Trophoblast cell (in vitro differentiated cells and primary cell): ENCODE measurements around the gene EPM2A.

Experiments
- DNase-seq, 2 donors: peaks; one replicate each; pipeline ENCODE4 v3.0.0-alpha.2; 2016
- H2AFZ ChIP-seq: 2 replicates; pipeline ENCODE4 v1.6.1; 2013; ENCODE audit warnings: low read length, moderate library complexity, mild to moderate bottlenecking; ENCODE audit not compliant: insufficient read depth, poor library complexity
- H2AK5ac ChIP-seq: 2 replicates; pipeline ENCODE4 v1.6.1; 2013; ENCODE audit warnings: mild to moderate bottlenecking, low read length
- H2BK120ac ChIP-seq: 2 replicates; pipeline ENCODE4 v1.6.1; 2013; ENCODE audit warnings: low read length, mild to moderate bottlenecking, moderate library complexity; ENCODE audit not compliant: insufficient read depth, poor library complexity
- H2BK12ac ChIP-seq: 2 replicates; pipeline ENCODE4 v1.6.1; 2013; ENCODE audit warnings: mild to moderate bottlenecking, low read length, moderate library complexity
- H2BK5ac ChIP-seq: 2 replicates; pipeline ENCODE4 v1.6.1; 2013; ENCODE audit warnings: low read length, low read depth, moderate library complexity, mild to moderate bottlenecking; ENCODE audit not compliant: poor library complexity
- H3K14ac ChIP-seq: 2 replicates; pipeline ENCODE4 v1.6.1; 2013; ENCODE audit warnings: mild to moderate bottlenecking, low read length
- H3K18ac ChIP-seq: 2 replicates; pipeline ENCODE4 v1.6.1; 2013; ENCODE audit warnings: mild to moderate bottlenecking, low read length
- H3K23ac ChIP-seq: 2 replicates; pipeline ENCODE4 v1.6.1; 2013; ENCODE audit warnings: low read length
- H3K27ac ChIP-seq: 2 replicates; pipeline ENCODE4 v1.5.1; 2013; ENCODE audit warnings: low read depth, mild to moderate bottlenecking, inconsistent platforms, low read length, moderate library complexity
- H3K27me3 ChIP-seq: 2 replicates; pipeline ENCODE4 v1.6.1; 2013; ENCODE audit warnings: inconsistent platforms, mild to moderate bottlenecking, low read length, moderate library complexity; ENCODE audit not compliant: insufficient read depth
- H3K36me3 ChIP-seq, 2 experiments: 1 replicate in 1 of 2; 2 replicates in 1 of 2; pipeline ENCODE4 v1.6.1; 2013; ENCODE audit warnings: low read length in 2 of 2, mild to moderate bottlenecking in 2 of 2, moderate library complexity in 1 of 2; ENCODE audit not compliant: insufficient read depth in 2 of 2, control insufficient read depth in 1 of 2
- H3K4ac ChIP-seq: 2 replicates; pipeline ENCODE4 v1.6.1; 2013; ENCODE audit warnings: low read depth, mild to moderate bottlenecking, low read length, moderate library complexity
- H3K4me1 ChIP-seq, 2 experiments: 1 replicate in 1 of 2; 2 replicates in 1 of 2; pipeline ENCODE4 v1.6.1; 2013; ENCODE audit warnings: low read length in 2 of 2, mild to moderate bottlenecking in 2 of 2, moderate library complexity in 1 of 2; ENCODE audit not compliant: insufficient read depth in 2 of 2, control insufficient read depth in 1 of 2
- H3K4me2 ChIP-seq: 2 replicates; pipeline ENCODE4 v1.6.1; 2013; ENCODE audit warnings: inconsistent platforms, mild to moderate bottlenecking, low read length, moderate library complexity
- H3K4me3 ChIP-seq: 2 replicates; pipeline ENCODE4 v1.5.1; 2013; ENCODE audit warnings: mild to moderate bottlenecking, low read depth, low read length, inconsistent platforms
- H3K79me1 ChIP-seq: one replicate; pipeline ENCODE4 v1.6.1; 2013; ENCODE audit warnings: low read length
- H3K79me2 ChIP-seq: 2 replicates; pipeline ENCODE4 v1.6.1; 2013; ENCODE audit warnings: low read length, mild to moderate bottlenecking; ENCODE audit not compliant: control insufficient read depth, insufficient read depth, poor library complexity
- H3K9ac ChIP-seq: 2 replicates; pipeline ENCODE4 v1.6.1; 2013; ENCODE audit warnings: mild to moderate bottlenecking, low read length
- H3K9me3 ChIP-seq: 2 replicates; pipeline ENCODE4 v1.6.1; 2013; ENCODE audit warnings: low read depth, mild to moderate bottlenecking, control low read depth, inconsistent platforms, low read length; ENCODE audit not compliant: insufficient read depth
- H4K12ac ChIP-seq: 2 replicates; pipeline ENCODE4 v1.6.1; 2013; ENCODE audit warnings: low read depth, mild to moderate bottlenecking, low read length, moderate library complexity
- H4K8ac ChIP-seq: 2 replicates; pipeline ENCODE4 v1.6.1; 2013; ENCODE audit warnings: low read depth, mild to moderate bottlenecking, low read length, moderate library complexity
- H4K91ac ChIP-seq: one replicate; pipeline ENCODE4 v1.6.1; 2013; ENCODE audit warnings: low read depth, mild to moderate bottlenecking, low read length, moderate library complexity
- WGBS: extraction: QIAGEN DNeasy Blood & Tissue Kit; methylation state at CpG from one replicate; pipeline ENCODE4 v1.1.7; 2013; ENCODE audit warnings: missing lambda C conversion rate; ENCODE audit not compliant: insufficient read length, insufficient coverage; ENCODE audit errors: extremely low coverage; 5-methylcytosine and 5-hydroxymethylcytosine counted together

EPM2A gene

DNA sequence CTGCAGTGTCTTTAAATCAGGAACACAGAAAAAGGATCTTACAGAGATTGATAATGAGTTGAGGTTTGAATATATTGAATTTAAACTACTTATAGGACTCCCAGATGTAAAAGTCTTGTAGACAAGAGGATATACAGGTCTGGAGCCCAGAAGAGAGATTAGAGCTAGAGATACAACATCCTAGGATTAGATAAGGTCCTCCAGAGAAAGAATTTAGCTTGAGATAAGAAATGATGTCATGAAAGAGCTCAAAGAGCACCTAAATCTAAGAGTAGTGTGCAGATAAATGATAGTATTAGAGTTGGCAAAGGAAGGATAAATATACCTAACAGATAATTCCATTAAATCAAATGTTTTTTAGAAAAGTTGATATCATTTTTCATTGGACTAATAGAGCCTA, 23.9 kb downstream of the EPM2A start:
- Histone ChIP-seq H3K79me2 (no peaks in the 10 kb centered on the region), H3K27ac (no peak overlapping the region), H3K4me3 (no peak overlapping the region), H3K9me3 (peaks cover 7% of the 10 kb centered on the region), H2BK12ac (no peak overlapping the region), H3K36me3 (no peaks in the 10 kb centered on the region), H2AK5ac (no peak overlapping the region), H4K12ac (no peak overlapping the region), H4K91ac (no peak overlapping the region), H3K14ac (no peak overlapping the region), H2BK120ac (no peak overlapping the region), H3K4ac (no peak overlapping the region), H3K4me1 (no peaks in the 10 kb centered on the region), H3K79me1 (no peaks in the 10 kb centered on the region), H3K9ac (no peak overlapping the region), H3K4me2 (no peak overlapping the region), H3K18ac (no peak overlapping the region), H3K23ac (no peak overlapping the region), H4K8ac (no peak overlapping the region), H3K27me3 (no peaks in the 10 kb centered on the region), H2BK5ac (no peak overlapping the region), H2AFZ (no peak overlapping the region)
- DNase-seq = peak in 1 of 2 donors; percentile 67

- Histone ChIP-seq H4K8ac (no peak overlapping the region), H3K36me3 (no peaks in the 10 kb centered on the region), H3K4me3 (no peak overlapping the region), H3K27ac (no peak overlapping the region), H3K27me3 (no peaks in the 10 kb centered on the region), H2AK5ac (no peak overlapping the region), H2AFZ (no peak overlapping the region), H3K79me1 (no peaks in the 10 kb centered on the region), H3K4me1 (peaks cover 0 to 2% of the 10 kb centered on the region in 2 experiments), H4K91ac (no peak overlapping the region), H2BK5ac (no peak overlapping the region), H3K18ac (no peak overlapping the region), H2BK120ac (no peak overlapping the region), H3K9ac (no peak overlapping the region), H3K23ac (no peak overlapping the region), H3K79me2 (no peaks in the 10 kb centered on the region), H3K14ac (no peak overlapping the region), H4K12ac (no peak overlapping the region), H3K9me3 (peaks cover 4% of the 10 kb centered on the region), H3K4me2 (no peak overlapping the region), H3K4ac (no peak overlapping the region), H2BK12ac (no peak overlapping the region)
- no peak for DNase-seq
- no CpG with 5 or more reads among the region's 5 CpGs for WGBS
Measured at GRCh38 chr6:145707397-145707796, 27.9 kb downstream of the EPM2A start.

DNA sequence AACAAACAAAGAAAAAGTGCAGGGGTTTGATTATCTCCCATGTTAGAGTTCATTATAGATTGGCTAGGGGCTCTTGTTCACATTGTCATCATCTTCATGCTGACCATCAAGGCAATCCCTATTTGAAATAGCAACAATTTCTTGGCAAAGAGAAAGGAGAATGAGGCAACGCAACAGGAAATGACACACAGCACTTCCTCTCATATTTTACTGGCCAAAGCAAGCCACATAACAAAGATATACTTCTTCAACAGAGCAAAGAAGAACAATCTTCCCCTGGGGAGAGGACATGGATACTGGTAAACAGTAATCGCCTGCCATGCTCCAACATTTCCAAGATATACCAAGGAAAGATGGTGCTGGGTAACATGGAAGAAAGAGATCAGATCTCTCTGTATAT, 29.8 kb downstream of the EPM2A start:
- Histone ChIP-seq H3K14ac (no peak overlapping the region), H2AFZ (no peak overlapping the region), H3K27me3 (no peaks in the 10 kb centered on the region), H4K91ac (no peak overlapping the region), H3K4ac (no peak overlapping the region), H2AK5ac (no peak overlapping the region), H3K27ac (no peak overlapping the region), H3K36me3 (no peaks in the 10 kb centered on the region), H2BK12ac (no peak overlapping the region), H3K4me2 (no peak overlapping the region), H2BK5ac (no peak overlapping the region), H4K8ac (no peak overlapping the region), H3K9me3 (peaks cover 4% of the 10 kb centered on the region), H3K9ac (no peak overlapping the region), H4K12ac (no peak overlapping the region), H3K4me1 (peaks cover 0 to 2% of the 10 kb centered on the region in 2 experiments), H3K18ac (no peak overlapping the region), H3K79me2 (no peaks in the 10 kb centered on the region), H3K4me3 (no peak overlapping the region), H2BK120ac (no peak overlapping the region), H3K23ac (no peak overlapping the region), H3K79me1 (no peaks in the 10 kb centered on the region)
- WGBS = no CpG with 5 or more reads among the region's 2 CpGs
- no peak for DNase-seq

- Histone ChIP-seq H3K27ac (no peak overlapping the region), H3K4me3 (no peak overlapping the region), H2BK120ac (no peak overlapping the region), H3K4ac (no peak overlapping the region), H2AK5ac (no peak overlapping the region), H3K4me1 (peaks cover 0 to 2% of the 10 kb centered on the region in 2 experiments), H3K14ac (no peak overlapping the region), H4K8ac (no peak overlapping the region), H4K12ac (no peak overlapping the region), H2BK5ac (no peak overlapping the region), H3K27me3 (no peaks in the 10 kb centered on the region), H3K9me3 (peaks cover 4% of the 10 kb centered on the region), H4K91ac (no peak overlapping the region), H2BK12ac (no peak overlapping the region), H3K79me2 (no peaks in the 10 kb centered on the region), H3K18ac (no peak overlapping the region), H3K9ac (no peak overlapping the region), H3K79me1 (no peaks in the 10 kb centered on the region), H3K23ac (no peak overlapping the region), H3K4me2 (no peak overlapping the region), H2AFZ (no peak overlapping the region), H3K36me3 (no peaks in the 10 kb centered on the region)
- WGBS = no CpG with 5 or more reads among the region's 3 CpGs
- DNase-seq = peak in 1 of 2 donors; percentile 40
Measured at GRCh38 chr6:145704143-145704781, 31.1 kb downstream of the EPM2A start.
